ENCODE results near the gene ADCK2. TPM values are rescaled to one million over a fixed set of nuclear protein-coding genes. Genes with fewer than 3 reads are reported as not detected.
A peak's percentile ranks its signal among the peaks of the same experiment; 100 is the strongest.

ADCK2 gene
- total and polyA plus RNA-seq, 9 of the 15 experiments (the other 6 are each of a cell fraction or from before 2014, with no cell fraction given) = 0.08 to 14.3 (median 9.7) TPM

DNA sequence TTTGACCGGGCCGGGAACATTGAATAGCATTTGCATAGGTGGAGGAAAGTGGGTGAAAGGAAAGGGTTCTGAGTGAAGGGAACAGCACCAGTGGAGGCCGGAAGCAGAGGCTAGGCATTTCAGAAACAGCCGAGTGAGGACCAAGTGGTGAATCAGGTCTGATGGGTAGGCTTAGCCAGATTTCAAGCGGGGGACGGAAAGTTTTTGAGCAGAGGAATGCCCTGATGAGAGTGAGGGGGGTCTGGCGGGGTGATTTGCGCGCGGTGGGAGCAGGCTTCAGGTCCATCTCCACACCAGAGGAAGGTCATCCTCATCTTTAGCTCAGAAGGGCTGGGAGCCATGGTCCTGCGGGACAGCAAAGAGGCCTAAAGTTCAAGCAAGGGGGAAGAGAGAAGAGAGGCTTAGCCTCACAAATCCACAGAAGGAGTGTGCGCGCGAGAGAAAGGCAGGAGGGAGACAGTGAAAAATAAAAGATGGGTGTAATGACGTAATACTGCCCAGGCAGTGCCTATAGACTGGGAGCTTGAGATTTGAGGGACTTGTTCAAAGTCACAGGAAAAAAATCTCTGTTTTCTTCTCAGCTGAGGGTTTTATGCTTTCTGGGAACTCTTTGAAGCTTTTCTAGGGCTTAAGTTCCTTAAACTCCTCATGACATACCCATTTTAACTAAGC lies 31.1 kb upstream of the ADCK2 start (continued):
- TF ChIP-seq POLR2G (IDR thresholded peaks at IDR 0.05; ENCODE audit: low read depth, low read length) (no peak), PCBP2 (IDR thresholded peaks at IDR 0.05; ENCODE audit: low read depth, low read length, poor library complexity, severe bottlenecking) (no peak), L3MBTL2 (IDR thresholded peaks at IDR 0.05) (no peak), PML (IDR thresholded peaks at IDR 0.05; ENCODE audit: low read length) (no peak), RBM34 (IDR thresholded peaks at IDR 0.05; ENCODE audit: borderline replicate concordance, insufficient read depth, low read length) (no peak), MLLT1 (IDR thresholded peaks at IDR 0.05) (no peak), ETV1 (tag; conservative IDR thresholded peaks at IDR 0.05; ENCODE audit: low read depth) (no peak), POLR2AphosphoS2 (IDR thresholded peaks at IDR 0.05; ENCODE audit: low read length) (no peak), NR3C1 (CRISPR knock-in tag; IDR thresholded peaks at IDR 0.05) (0 out of 2 replicates have a peak, but pooled peaks have one; percentile 38), POU5F1 (IDR thresholded peaks at IDR 0.05; ENCODE audit: borderline replicate concordance, low read depth, low read length, partially characterized antibody) (no peak), RERE (CRISPR knock-in tag; IDR thresholded peaks at IDR 0.05; ENCODE audit: borderline replicate concordance) (no peak), ZNF121 (CRISPR knock-in tag; conservative IDR thresholded peaks at IDR 0.05) (no peak)
